Brain microvascular endothelial cell (primary cell): ENCODE data around the gene DNPH1.

Experiments used
- DNase-seq: peaks from one replicate; pipeline ENCODE4 v3.0.0-alpha.2; 2020
- H3K27ac ChIP-seq: fragments of 250-450 bp; sonication (Bioruptor Pico); 2 replicates; pipeline ENCODE4 v1.5.1; 2020; ENCODE audit warnings: mild to moderate bottlenecking, moderate library complexity
- H3K27me3 ChIP-seq: fragments of 250-450 bp; sonication (Bioruptor Pico); replicated peaks from 2 replicates; pipeline ENCODE4 v1.5.1; 2020; ENCODE audit warnings: mild to moderate bottlenecking
- H3K36me3 ChIP-seq: fragments of 250-450 bp; sonication (Bioruptor Pico); replicated peaks from 2 replicates; pipeline ENCODE4 v1.5.1; 2020; ENCODE audit warnings: mild to moderate bottlenecking
- H3K4me3 ChIP-seq: 2 replicates; pipeline ENCODE4 v1.5.1; 2011; ENCODE audit warnings: low read depth, mild to moderate bottlenecking, control low read depth, low read length, moderate library complexity
- in situ Hi-C: cut with HindIII; loops from 2 replicates; pipeline ENCODE4 v1.10.0; 2017; ENCODE audit warnings: low sequenced_read_pairs, low pct_ligation_motif_present
- TF ChIP-seq, protein P1 (sequence below): IDR thresholded peaks from 2 replicates; pipeline ENCODE4 v1.5.1; 2011; ENCODE audit warnings: low read depth, mild to moderate bottlenecking, moderate library complexity, low read length, control low read depth, inconsistent platforms; ENCODE audit errors: missing control alignments

DNPH1 gene

DNA sequence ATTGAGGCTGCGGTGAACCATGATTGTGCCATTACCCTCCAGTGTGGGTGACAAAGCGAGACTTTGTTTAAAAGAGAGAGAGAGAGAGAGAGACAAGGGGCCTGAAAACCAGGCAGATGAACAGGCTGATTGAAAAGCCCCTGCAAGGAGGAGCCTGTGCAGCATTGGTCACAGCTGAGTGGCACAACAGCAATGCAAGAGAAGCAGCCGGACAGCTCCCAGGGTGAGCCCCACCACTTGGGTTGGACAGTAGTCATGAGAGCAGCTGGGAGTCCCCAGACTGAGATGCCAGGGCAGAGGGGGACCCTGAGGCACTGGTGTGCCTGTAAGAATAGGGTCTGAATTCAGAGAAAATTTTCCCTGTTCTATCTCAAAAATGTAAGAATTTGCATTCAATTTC lies 10.2 kb downstream of the DNPH1 start:
- in situ Hi-C loops: no loop called here
- DNase-seq: no peak
- TF ChIP-seq, protein P1, sequence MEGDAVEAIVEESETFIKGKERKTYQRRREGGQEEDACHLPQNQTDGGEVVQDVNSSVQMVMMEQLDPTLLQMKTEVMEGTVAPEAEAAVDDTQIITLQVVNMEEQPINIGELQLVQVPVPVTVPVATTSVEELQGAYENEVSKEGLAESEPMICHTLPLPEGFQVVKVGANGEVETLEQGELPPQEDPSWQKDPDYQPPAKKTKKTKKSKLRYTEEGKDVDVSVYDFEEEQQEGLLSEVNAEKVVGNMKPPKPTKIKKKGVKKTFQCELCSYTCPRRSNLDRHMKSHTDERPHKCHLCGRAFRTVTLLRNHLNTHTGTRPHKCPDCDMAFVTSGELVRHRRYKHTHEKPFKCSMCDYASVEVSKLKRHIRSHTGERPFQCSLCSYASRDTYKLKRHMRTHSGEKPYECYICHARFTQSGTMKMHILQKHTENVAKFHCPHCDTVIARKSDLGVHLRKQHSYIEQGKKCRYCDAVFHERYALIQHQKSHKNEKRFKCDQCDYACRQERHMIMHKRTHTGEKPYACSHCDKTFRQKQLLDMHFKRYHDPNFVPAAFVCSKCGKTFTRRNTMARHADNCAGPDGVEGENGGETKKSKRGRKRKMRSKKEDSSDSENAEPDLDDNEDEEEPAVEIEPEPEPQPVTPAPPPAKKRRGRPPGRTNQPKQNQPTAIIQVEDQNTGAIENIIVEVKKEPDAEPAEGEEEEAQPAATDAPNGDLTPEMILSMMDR: no peak
- Histone ChIP-seq H3K27me3 (no peaks in the 10 kb centered on the region), H3K4me3 (no peak overlapping the region), H3K27ac (no peak overlapping the region), H3K36me3 (peaks cover 3% of the 10 kb centered on the region)

DNA sequence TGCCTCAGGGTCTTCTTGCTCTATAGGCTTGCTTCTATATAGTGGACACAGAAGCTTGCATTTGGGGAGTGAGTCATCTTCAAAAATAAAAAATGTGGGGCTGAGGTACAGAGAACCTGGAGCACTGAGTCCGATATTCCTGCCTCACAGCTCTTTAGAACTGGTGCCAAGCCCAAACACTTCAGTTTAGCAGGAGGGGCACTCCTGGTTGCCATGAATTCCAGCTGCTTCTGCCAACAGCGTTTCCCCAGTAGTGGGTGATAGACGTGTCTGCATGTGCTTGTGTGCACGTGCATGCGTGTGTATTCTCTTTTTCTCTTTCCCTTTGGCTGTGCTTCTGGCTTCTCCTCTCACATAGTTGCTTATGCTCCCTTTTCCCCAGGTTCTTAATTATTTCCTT lies 11.9 kb downstream of the DNPH1 start:
- H3K36me3 ChIP-seq: no peaks in the 10 kb centered on the region
- H3K27ac ChIP-seq: no peak overlapping the region
- in situ Hi-C loops: no loop called here
- no peak for DNase-seq
- no peaks in the 10 kb centered on the region for H3K27me3 ChIP-seq
- no peak overlapping the region for H3K4me3 ChIP-seq
- TF ChIP-seq, protein P1: no peak

DNA sequence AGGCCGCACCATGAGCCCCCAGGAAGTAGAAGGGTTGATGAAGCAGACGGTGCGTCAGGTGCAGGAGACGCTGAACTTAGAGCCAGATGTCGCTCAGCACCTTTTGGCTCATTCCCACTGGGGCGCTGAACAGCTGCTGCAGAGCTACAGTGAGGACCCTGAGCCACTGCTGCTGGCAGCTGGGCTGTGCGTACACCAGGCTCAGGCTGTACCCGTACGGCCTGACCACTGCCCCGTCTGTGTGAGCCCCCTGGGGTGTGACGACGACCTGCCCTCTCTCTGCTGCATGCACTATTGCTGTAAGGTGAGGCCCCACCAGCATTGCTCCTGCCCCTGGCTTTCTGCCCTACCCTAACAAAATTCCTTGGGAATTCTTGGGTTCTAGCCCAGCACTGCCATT lies 13.1 kb downstream of the DNPH1 start:
- no peaks in the 10 kb centered on the region for H3K27me3 ChIP-seq
- H3K4me3 ChIP-seq: no peak overlapping the region
- TF ChIP-seq, protein P1: no peak
- no peak for DNase-seq
- no peaks in the 10 kb centered on the region for H3K36me3 ChIP-seq
- H3K27ac ChIP-seq: no peak overlapping the region
- in situ Hi-C loops: no loop called here

DNA sequence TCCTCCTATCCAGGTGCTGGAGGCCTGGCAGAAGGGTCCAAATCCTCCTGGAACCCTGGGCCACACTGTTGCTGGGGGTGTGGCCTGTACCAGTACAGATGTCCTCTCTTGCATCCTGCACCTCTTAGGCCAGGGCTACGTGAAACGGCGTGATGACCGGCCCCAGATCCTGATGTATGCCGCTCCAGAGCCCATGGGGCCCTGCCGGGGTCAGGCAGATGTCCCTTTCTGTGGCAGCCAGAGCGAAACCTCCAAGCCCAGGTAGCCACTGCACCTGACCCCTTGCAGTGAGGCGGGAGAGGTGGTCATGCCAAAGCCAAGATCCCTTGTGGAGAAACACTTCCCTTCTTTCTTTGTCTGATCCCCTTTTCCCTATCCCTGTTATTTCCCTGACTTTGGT lies 14.2 kb downstream of the DNPH1 start:
- Histone ChIP-seq H3K27ac (no peak overlapping the region), H3K4me3 (no peak overlapping the region), H3K36me3 (no peaks in the 10 kb centered on the region), H3K27me3 (no peaks in the 10 kb centered on the region)
- no peak for DNase-seq
- in situ Hi-C loops: no loop called here
- TF ChIP-seq, protein P1: no peak

DNA sequence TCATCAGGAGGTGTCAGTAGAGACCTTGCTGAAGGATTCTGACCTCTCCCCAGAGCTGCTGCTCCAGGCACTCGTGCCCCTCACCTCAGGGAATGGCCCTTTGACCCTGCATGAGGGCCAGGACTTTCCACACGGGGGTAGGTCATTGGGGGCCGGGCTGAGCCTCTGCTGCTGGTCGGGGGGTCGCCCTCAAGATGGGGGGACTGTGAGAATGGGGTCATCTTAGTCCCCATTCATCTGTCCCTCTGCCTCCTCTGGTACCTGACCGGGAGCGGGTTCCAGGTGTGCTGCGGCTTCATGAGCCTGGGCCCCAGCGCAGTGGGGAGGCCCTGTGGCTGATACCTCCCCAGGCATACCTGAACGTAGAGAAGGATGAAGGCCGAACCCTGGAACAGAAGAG lies 15.8 kb downstream of the DNPH1 start:
- TF ChIP-seq, protein P1: no peak
- H3K27me3 ChIP-seq: no peaks in the 10 kb centered on the region
- no peak overlapping the region for H3K27ac ChIP-seq
- no peak for DNase-seq
- in situ Hi-C loops: no loop called here
- no peaks in the 10 kb centered on the region for H3K36me3 ChIP-seq
- H3K4me3 ChIP-seq: no peak overlapping the region

DNA sequence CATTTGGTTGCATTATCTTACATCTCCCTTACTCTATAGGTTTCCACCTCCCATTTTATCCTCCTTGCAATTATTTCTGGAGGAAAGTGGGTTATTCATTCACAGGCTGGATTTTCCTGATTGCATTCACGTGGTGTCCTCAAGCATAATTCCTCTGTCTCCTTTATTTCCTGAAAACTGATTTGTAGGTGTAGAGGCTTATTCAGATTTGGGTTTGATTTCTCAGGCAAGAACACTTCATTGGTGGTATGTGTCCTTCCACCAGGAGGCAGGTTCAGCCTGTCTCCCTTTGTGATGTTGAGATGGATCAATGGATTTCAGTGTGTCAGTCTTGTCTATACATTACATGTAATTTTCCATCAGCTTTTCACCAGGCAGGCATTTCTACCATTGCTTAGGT lies 17.3 kb downstream of the DNPH1 start:
- Histone ChIP-seq H3K4me3 (no peak overlapping the region), H3K27ac (no peak overlapping the region), H3K36me3 (no peaks in the 10 kb centered on the region), H3K27me3 (no peaks in the 10 kb centered on the region)
- in situ Hi-C loops: no loop called here
- DNase-seq: no peak
- TF ChIP-seq, protein P1: peak; percentile 26
